GF-D8 (cell line): ENCODE data around the gene PTK6.
"Not testable (repeated sequence)": the region's sequence is repeated elsewhere in the genome, so short reads cannot be mapped to it uniquely, and the experiment has no call there.

Experiments used
- DNase-seq: peaks from one replicate; lab custom pipeline; 2025; lab: John Stamatoyannopoulos, UW

The PTK6 gene

DNA sequence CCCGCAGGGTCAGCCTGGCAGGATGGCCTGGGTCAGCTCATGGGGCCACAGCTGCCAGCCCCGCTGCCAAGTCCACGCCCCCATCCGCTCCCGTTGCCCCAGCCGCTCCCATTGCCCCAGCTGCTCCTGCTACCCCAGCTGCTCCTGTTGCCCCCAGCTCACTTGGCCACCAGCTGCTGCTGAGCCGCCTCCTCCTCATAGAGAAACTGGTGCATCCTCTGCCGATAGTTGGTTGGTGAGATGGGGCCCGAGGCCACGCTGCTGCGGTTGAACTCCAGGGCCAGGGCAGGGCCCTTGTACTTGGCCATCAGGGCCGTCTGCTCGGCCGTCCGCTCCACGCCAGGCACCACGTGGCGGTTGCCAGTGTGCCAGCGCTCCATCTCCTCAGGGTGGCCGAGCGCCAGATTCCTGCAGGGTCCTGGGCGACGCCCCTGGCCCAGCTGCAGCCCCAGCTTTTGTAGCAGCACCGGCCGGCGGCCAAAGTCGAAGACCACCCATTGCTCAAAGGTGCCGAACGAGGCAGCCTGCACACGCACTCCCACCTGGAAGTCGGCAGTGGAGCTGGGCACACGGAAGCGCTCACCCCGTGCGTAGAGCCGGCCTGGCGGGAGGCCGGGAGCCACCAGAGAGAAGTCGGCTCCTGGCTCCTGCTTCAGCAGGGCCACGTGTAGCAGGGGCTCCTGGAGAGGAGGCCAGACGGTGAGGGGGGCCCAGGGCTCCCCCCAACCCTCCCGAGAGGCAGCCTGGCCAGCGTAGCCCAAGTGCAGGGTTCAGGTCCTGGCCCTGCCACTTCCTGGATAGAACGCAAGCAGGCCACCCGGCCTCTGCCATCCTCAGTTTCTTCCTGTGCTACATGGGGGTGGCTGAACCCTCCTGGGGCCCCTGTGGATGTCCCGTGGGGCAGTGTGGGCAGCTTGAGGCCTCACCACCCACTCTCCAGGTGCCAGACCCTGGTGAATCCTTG, 32.1 kb upstream of the PTK6 start:
- DNase-seq: no peak

DNA sequence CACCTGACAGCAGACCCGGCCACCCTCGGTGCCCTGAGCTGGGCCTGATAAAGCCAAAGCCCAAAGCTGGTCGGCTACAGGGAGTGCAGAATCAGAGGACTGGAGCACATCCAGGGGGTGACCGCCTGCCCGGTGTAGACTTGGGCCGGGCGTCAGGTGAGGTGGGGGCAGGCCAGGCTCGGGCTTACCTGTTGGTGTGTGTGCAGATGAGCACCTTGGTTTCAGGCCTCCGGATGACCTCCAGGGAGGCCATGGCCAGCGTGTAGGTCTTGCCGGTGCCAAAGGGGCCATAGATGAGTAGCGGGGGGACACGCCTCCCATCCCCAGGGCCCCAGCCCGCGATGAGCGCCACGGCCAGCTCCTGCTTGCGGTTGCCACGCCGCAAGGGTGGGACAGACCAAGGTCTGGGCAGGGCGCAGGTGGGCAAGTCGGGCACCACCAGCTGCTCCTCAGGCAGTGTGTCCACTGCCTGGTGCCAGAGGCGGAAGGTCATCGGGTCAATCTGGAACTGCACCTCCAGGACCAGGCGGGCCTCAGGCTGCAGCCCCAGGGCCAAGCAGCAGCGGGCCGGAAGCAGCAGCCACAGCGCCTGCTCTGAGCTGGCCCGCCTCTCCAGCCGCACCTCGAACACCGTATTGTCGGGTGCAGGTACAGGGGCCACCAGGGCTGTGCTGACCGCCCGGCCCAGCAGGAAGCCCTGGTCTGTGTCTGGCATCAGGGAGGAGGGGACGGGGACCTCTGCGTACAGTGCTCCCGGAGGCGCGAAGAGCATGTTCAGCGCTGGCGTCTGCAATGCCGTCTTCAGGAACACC, 31.2 kb upstream of the PTK6 start:
- DNase-seq: no peak

- DNase-seq: peak; percentile 76
Observed at GRCh38 chr20:63567386-63568169, 30.4 kb upstream of the PTK6 start.

GRCh38 chr20:63567136-63567385, 29.9 kb upstream of the PTK6 start:
- peak; percentile 62 for DNase-seq

GRCh38 chr20:63566395-63567135, 29.4 kb upstream of the PTK6 start:
- no peak for DNase-seq

GRCh38 chr20:63565699-63566335, 28.6 kb upstream of the PTK6 start:
- no peak for DNase-seq

DNA sequence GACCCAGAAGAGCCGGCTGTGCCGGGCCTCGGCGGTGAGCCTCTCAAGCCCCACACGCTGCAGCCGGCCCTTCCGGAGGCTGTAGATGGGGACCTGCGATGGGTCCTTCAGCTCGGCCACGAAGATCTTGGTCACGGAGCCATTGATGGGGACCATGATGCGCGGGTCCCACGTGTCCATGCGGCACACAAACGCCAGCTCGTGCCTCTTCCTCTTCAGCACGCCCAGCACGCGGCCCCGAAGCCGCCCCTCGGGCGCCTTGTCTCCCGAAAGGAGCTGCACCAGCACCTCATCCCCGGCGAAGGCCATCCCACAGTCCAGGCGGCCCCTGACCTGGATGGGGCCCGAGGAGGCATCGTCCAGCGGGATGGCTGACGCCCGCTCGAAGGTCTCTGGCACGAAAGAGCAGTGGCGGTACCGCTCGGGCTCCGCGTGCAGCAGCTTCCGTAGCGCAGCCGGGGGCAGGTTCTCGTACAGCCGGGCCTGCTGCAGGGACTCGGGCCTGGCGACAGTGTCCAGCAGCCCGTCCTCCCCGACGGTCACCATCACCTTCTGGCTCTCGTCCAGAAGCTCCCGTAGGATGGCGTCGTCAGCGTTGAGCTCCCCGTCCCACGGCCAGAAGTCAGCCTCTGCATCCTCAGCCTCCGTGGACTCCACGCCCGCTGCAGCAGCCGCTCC, 28.0 kb upstream of the PTK6 start:
- DNase-seq: no peak

DNA sequence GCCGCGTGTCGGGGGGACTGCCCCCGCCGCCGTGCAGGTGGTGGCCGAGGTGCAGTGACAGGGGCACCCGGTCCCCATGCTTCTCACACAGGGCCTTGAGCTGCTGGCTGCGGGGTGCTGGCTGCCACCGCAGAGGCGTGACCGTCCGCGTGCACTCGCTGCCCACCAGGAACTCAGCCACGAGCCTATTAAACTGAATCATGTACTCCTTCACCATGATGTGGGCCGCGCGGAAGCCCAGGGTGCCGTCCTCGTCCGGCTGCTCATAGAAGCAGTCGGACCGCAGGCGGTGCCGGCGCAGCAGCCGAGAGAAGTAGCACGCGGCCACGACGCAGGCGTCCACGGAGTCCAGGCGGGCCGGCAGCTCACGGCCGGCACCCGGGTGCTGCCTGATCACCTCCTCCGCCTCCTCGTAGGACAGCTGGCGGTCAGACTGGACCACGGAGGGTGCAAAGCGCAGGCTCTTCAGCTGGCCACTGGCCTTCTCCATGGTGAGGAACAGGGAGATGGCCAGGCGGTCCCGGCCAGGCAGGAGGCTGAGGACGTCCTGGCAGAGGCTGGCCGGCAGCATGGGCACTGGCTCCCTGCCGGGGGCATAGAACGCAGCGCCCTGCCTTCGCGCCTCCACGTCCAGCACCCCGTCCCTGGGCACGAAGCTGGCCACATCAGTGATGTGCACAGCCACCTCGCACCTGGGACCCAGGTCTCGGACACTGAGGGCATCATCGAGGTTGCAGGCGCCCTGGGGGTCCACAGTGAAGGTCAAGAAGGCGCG, 27.0 kb upstream of the PTK6 start:
- no peak for DNase-seq

DNA sequence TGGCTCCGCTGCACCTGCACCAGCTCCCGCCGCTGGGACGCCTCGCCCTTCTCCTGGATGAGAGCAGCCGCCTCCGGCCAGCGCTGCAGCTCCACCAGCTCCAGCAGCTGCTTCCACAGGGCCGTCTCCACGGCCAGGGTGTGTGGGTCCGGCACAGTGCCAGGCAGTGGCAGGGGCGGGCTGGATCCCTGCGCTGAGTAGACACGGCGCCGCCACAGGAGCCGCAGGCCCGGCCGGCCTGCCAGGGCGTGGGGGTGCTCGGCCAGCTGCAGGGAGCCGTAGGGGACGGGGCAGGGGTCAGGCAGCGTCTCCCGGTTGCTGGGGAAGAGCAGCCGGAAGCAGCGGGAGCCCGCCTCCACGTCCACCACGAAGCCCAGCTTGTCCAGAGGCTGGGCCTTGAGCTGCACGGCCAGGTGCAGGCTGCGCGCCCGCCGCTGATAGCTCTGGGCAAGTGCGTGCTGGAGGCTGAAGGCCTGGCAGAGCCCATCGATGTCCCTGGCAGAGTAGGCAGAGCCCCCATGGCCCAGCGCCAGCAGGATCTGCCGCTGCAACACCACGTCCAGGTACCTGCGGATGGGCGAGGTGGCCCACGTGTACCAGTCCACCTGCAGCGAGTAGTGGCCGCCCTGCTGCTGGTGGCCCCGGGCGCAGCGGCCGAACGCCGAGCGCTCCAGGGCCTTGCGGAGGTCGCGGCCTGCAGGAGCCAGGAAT, 26.2 kb upstream of the PTK6 start:
- DNase-seq: no peak

- no peak for DNase-seq
Observed at GRCh38 chr20:63562461-63563224, 25.5 kb upstream of the PTK6 start.

DNA sequence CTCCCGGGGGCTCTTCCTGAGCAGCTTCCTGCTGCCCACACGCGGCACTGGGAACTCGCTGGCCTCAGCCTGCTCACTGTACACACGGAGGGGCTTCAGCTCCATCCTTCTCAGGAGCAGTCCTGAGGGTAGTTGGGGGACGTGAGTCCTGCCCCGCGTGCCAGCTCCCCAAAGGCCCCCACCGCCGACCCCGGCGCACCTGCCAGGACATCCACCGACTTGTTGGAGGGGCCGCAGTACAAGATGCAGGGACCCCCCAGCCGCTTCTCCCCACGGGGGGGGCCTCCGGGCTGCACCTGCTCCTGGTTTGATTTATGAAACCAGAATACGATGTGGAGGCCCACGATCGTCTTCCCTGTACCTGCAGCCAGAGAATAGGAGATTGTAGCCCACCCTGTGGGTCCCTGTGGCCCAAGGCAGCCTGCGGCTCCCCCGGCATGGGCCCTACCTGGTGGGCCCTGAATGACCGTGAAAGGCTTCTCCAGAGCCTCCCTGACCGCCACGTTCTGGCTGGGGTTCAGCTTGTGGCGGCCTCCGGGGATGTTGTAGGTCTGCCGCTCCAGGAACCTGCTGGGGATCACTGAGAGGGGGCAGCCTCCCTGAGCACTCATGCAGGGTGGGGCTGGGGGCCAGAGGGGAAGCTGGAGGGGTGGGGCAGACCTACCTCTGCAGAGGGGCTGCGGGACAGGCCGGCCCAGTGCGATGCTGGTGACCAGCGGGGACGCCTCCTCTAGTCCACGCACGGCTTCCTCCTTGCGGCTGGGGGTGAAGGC, 24.6 kb upstream of the PTK6 start:
- DNase-seq: no peak

- DNase-seq: no peak
Observed at GRCh38 chr20:63560856-63561609, 23.9 kb upstream of the PTK6 start.

- no peak for DNase-seq
Observed at GRCh38 chr20:63560333-63560805, 23.2 kb upstream of the PTK6 start.

DNA sequence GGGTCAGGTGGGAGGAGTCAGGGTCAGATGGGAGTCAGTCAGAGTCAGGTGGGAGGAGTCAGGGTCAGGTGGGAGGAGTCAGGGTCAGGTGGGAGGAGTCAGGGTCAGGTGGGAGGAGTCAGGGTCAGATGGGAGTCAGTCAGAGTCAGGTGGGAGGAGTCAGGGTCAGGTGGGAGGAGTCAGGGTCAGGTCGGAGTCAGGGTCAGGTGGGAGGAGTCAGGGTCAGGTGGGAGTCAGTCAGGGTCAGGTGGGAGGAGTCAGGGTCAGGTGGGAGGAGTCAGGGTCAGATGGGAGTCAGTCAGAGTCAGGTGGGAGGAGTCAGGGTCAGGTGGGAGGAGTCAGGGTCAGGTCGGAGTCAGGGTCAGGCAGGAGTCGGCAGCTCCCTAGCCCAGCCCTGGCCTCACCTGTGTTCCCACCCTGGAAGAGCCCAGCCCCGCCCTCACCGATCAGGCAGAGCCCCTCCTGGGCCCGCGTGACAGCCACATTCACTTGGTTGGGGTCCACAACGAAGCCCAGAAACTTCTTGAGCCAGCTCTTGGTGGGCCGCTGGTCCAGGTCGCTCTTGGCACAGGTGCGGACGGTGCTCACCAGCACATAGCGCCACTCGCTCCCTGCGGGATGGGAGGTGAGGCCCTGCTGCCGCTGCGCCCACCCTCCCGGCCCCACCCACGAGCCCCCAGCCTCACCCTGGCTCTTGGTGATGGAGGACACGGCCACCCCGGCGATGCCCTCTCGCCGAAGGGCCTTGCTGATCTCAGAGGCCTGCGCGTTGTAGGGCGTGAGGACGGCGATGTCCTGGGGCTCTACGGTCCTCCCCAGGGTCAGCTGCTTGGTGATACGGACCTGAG, 22.5 kb upstream of the PTK6 start:
- not testable (repeated sequence) for DNase-seq

GRCh38 chr20:63558804-63559484, 21.8 kb upstream of the PTK6 start:
- DNase-seq: no peak
